HepG2 (cell line): Measurements from ENCODE around the gene LNPK. TPM values are rescaled to one million over a fixed set of nuclear protein-coding genes. Genes with fewer than 3 reads are reported as not detected.

Experiments
- ATAC-seq: fragments of 200-7000 bp; cut with Tn5 transposase; 3 replicates; pipeline ENCODE4 v1.9.1; 2020; ENCODE audit warnings: mild to moderate bottlenecking, moderate library complexity
- BruUV-seq: library from RNA; stranded (reverse); fragments of 400-500 nt; replicated peaks from 2 replicates; lab custom pipeline; 2021; lab: Mats Ljungman, UMichigan
- CTCF ChIA-PET: fragments of 300-600 bp; formaldehyde crosslinking; extraction: SDS; loops from one replicate; lab custom pipeline; 2021; ENCODE audit warnings: low total read pairs, inconsistent platforms, low intra/inter-chr PET ratio; lab: Yijun Ruan, JAX
- POLR2A ChIA-PET: fragments of 350-600 bp; sonication (Branson Sonifier 250); formaldehyde crosslinking; loops from one replicate; lab custom pipeline; 2020; ENCODE audit warnings: antibody characterized with exemption, inconsistent platforms; lab: Yijun Ruan, JAX
- DNase-seq: peaks from one replicate; pipeline ENCODE4 v3.0.0-alpha.2; 2015; ENCODE audit warnings: low spot score
- FAIRE-seq: peaks from 3 replicates; lab custom pipeline; 2011; peaks lifted over from hg19 to GRCh38; lab: Jason Lieb, UNC
- H2AFZ ChIP-seq: one replicate; pipeline ENCODE4 v1.6.1; 2011; ENCODE audit warnings: low read length, inconsistent platforms
- H3K27ac ChIP-seq: fragments of 300-600 bp; 3 replicates; pipeline ENCODE4 v1.8.0; 2011; ENCODE audit warnings: mixed run types, mild to moderate bottlenecking, mixed read lengths, low read length, inconsistent platforms; ENCODE audit not compliant: insufficient read depth; ENCODE audit errors: extremely low read length
- H3K27me3 ChIP-seq, 2 experiments: fragments of 200-600 bp in 1 of 2; 2 replicates in 1 of 2; 3 replicates in 1 of 2; pipeline versions ENCODE4 v1.6.0 to v1.8.0; 2011; ENCODE audit warnings: low read length in 2 of 2, mild to moderate bottlenecking in 2 of 2, moderate library complexity in 2 of 2, inconsistent platforms in 1 of 2; ENCODE audit not compliant: insufficient read depth in 2 of 2, control insufficient read depth in 1 of 2
- H3K36me3 ChIP-seq, 2 experiments: fragments of 200-600 bp in 1 of 2; replicated peaks in 1 of 2; 2 replicates in 1 of 2; 3 replicates in 1 of 2; pipeline versions ENCODE4 v1.5.1 to v1.8.0; 2011; ENCODE audit warnings: low read length in 2 of 2, inconsistent platforms in 1 of 2; ENCODE audit not compliant: insufficient read depth in 2 of 2, control insufficient read depth in 1 of 2
- H3K4me1 ChIP-seq: 2 replicates; pipeline ENCODE4 v1.5.1; 2012; ENCODE audit warnings: low read length, inconsistent platforms; ENCODE audit not compliant: insufficient read depth
- H3K4me2 ChIP-seq: 2 replicates; pipeline ENCODE4 v1.6.0; 2011; ENCODE audit warnings: low read depth, low read length, inconsistent platforms
- H3K4me3 ChIP-seq, 3 experiments: fragments of 200-600 bp in 1 of 3; sonication (generic), shearing (Covaris generic) in 1 of 3; replicated peaks in 1 of 3; 2 replicates each; pipeline ENCODE4 v1.5.1; 2011 to 2016; ENCODE audit warnings: low read length in 3 of 3, inconsistent platforms in 2 of 3, low read depth in 2 of 3, mild to moderate bottlenecking in 2 of 3, control low read depth in 1 of 3, mixed read lengths in 1 of 3; ENCODE audit not compliant: insufficient read depth in 1 of 3
- H3K79me2 ChIP-seq: one replicate; pipeline ENCODE4 v1.6.1; 2011; ENCODE audit warnings: low read length, inconsistent platforms; ENCODE audit not compliant: insufficient read depth
- H3K9ac ChIP-seq: 2 replicates; pipeline ENCODE4 v1.6.0; 2011; ENCODE audit warnings: mild to moderate bottlenecking, low read depth, low read length, inconsistent platforms; ENCODE audit not compliant: insufficient read depth
- H3K9me3 ChIP-seq: 2 replicates; pipeline ENCODE4 v1.5.1; 2012; ENCODE audit warnings: mild to moderate bottlenecking, low read length
- H4K20me1 ChIP-seq: 2 replicates; pipeline ENCODE4 v1.6.0; 2011; ENCODE audit warnings: inconsistent platforms, mild to moderate bottlenecking, low read length, moderate library complexity; ENCODE audit not compliant: insufficient read depth
- ATF7 ChIP-seq, 2 experiments: fragments of 450-650 bp in 1 of 2; sonication (generic) in 1 of 2; formaldehyde crosslinking in 1 of 2; IDR thresholded peaks; 2 replicates each; pipeline versions ENCODE4 v1.4.0 to v1.6.1; 2016 to 2020; ENCODE audit warnings: antibody characterized with exemption in 1 of 2, mild to moderate bottlenecking in 1 of 2, missing genetic modification reagents in 1 of 2
- CREB1 ChIP-seq, 2 experiments: fragments of 450-650 bp in 1 of 2; IDR thresholded peaks; 2 replicates each; pipeline ENCODE4 v1.6.1; 2016 to 2017; ENCODE audit warnings: control low read depth in 1 of 2, mild to moderate bottlenecking in 1 of 2, missing compliant biosample characterization in 1 of 2, missing genetic modification characterization in 1 of 2
- HINFP ChIP-seq: sonication (generic); formaldehyde crosslinking; IDR thresholded peaks from 2 replicates; pipeline ENCODE4 v1.4.0; 2020; ENCODE audit warnings: low read depth, mild to moderate bottlenecking, missing genetic modification reagents
- KDM5B ChIP-seq: sonication (generic); formaldehyde crosslinking; IDR thresholded peaks from 2 replicates; pipeline ENCODE4 v1.4.0; 2020; ENCODE audit warnings: missing genetic modification reagents, mild to moderate bottlenecking, borderline replicate concordance
- ZNF335 ChIP-seq: sonication (generic); formaldehyde crosslinking; IDR thresholded peaks from 2 replicates; pipeline ENCODE4 v1.4.0; 2020; ENCODE audit warnings: missing genetic modification reagents
- ZNF557 ChIP-seq: sonication (generic); formaldehyde crosslinking; IDR thresholded peaks from 2 replicates; pipeline ENCODE4 v1.4.0; 2020; ENCODE audit warnings: missing genetic modification reagents
- WGBS: methylation state at CpG from one replicate; pipeline ENCODE4 v1.1.6; 2017; ENCODE audit warnings: low lambda C conversion rate; 5-methylcytosine and 5-hydroxymethylcytosine counted together
- in situ Hi-C: cut with HindIII; loops from 2 replicates; pipeline ENCODE4 v1.10.0; 2017; ENCODE audit warnings: low pct_unique_long_range_greater_than_20kb; ENCODE audit not compliant: extremely low pct_ligation_motif_present
- intact Hi-C: fragments of 100-400 bp; cut with micrococcal nuclease; formaldehyde crosslinking; loops from one replicate; pipeline ENCODE4 v1.10.0; 2022; ENCODE audit not compliant: unreplicated experiment
- polyA plus RNA-seq, 8 experiments: library from polyadenylated mRNA; depleted of rRNA in 3 of 8; stranded (reverse) in 7 of 8; unstranded in 1 of 8; fragments of >200 nt; fragmentation: Illumina TruSeq in 4 of 8; extraction: Trizol in 4 of 8; gene quantifications; 2 replicates each; pipeline versions ENCODE4 v1.2.1 to v1.2.3, GENCODE V29; 2011 to 2016; ENCODE audit warnings: low read depth in 4 of 8, missing spikeins in 1 of 8, mixed read lengths in 1 of 8; ENCODE audit not compliant: insufficient read depth in 1 of 8
- total RNA-seq, 5 experiments: library from RNA; depleted of rRNA; stranded (reverse); fragments of >200 nt; fragmentation: Illumina TruSeq; extraction: Trizol; gene quantifications; 2 replicates each; pipeline ENCODE4 v1.2.3, GENCODE V29; 2016; ENCODE audit warnings: low read depth in 1 of 5

The LNPK gene
- total and polyA plus RNA-seq, 2 of the 13 experiments (the other 11 are each of a cell fraction or from before 2014, with no cell fraction given), result 25.4 to 26.1 TPM

DNA sequence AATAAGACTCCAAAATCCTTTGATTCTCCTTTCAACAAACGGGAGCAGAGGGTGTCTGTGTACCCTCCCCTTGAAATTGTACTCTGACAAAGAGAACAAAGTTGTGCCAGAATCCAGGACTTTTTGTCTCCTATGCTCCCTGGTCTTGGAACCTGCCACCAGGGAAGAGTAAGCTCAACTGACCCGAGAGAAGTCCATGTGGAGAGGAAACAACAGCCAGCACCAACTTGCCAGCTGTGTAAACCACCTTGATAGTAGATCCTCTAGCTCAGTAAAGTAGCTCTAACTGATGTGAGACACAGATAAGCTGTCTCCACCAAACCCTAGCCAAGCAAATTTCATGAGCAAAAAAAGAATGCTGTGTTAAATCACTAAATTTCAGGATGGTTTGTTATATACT is 46.9 kb downstream of the LNPK start:
- POLR2A ChIA-PET, result no interaction called here
- FAIRE-seq (no peak), DNase-seq (no peak), ATAC-seq (no peak)
- in situ Hi-C loops, result no loop called here
- Histone ChIP-seq H3K79me2 (no peaks in the 10 kb centered on the region), H3K4me3 (no peak overlapping the region), H3K4me2 (no peak overlapping the region), H3K9ac (no peak overlapping the region), H4K20me1 (no peaks in the 10 kb centered on the region), H3K27me3 (no peaks in the 10 kb centered on the region), H3K27ac (no peak overlapping the region), H3K36me3 (peaks cover 5 to 17% of the 10 kb centered on the region in 2 experiments), H3K4me1 (no peaks in the 10 kb centered on the region), H3K9me3 (no peaks in the 10 kb centered on the region), H2AFZ (no peak overlapping the region)
- WGBS, result 81% methylated on average over 2 of the region's 2 CpGs
- BruUV-seq, result no TSS peak
- CTCF ChIA-PET, result no interaction called here
- intact Hi-C loops, result no loop called here
- no peak for TF ChIP-seq ZNF557 (CRISPR knock-in tag)

- Histone ChIP-seq H3K4me2 (no peak overlapping the region), H3K9ac (no peak overlapping the region), H3K27ac (no peak overlapping the region), H3K4me1 (no peaks in the 10 kb centered on the region), H4K20me1 (no peaks in the 10 kb centered on the region), H2AFZ (no peak overlapping the region), H3K27me3 (no peaks in the 10 kb centered on the region), H3K4me3 (no peak overlapping the region), H3K9me3 (no peaks in the 10 kb centered on the region), H3K79me2 (no peaks in the 10 kb centered on the region), H3K36me3 (peaks cover 0 to 14% of the 10 kb centered on the region in 2 experiments; a peak in 3 of 5 replicates)
- DNase-seq, result no peak
- no TSS peak for BruUV-seq
- ChIA-PET CTCF (no interaction called here), POLR2A (no interaction called here)
- in situ Hi-C loops (no loop called here), intact Hi-C loops (no loop called here)
- TF ChIP-seq KDM5B (CRISPR knock-in tag) (no peak), CREB1 (IDR thresholded peaks at IDR 0.05) (peak; percentile 54; the same call in 1 of the 2 replicates), CREB1 (CRISPR knock-in tag; IDR thresholded peaks at IDR 0.05) (no peak), ATF7 (IDR thresholded peaks at IDR 0.05) (peak; percentile 84), ATF7 (CRISPR knock-in tag; IDR thresholded peaks at IDR 0.05) (no peak), HINFP (no peak), ZNF335 (CRISPR knock-in tag) (no peak)
- 97% methylated on average over 3 of the region's 3 CpGs for WGBS
- no peak for ATAC-seq
- FAIRE-seq, result no peak
Measured at GRCh38 chr2:175950512-175950911, 51.6 kb downstream of the LNPK start.
